ENCODE measurements around the gene C16orf74. TPM values are rescaled to one million over a fixed set of nuclear protein-coding genes. Genes with fewer than 3 reads are reported as not detected.

Gene C16orf74
- total RNA-seq, 1 donor from 2014 or later = 2.1 TPM

DNA sequence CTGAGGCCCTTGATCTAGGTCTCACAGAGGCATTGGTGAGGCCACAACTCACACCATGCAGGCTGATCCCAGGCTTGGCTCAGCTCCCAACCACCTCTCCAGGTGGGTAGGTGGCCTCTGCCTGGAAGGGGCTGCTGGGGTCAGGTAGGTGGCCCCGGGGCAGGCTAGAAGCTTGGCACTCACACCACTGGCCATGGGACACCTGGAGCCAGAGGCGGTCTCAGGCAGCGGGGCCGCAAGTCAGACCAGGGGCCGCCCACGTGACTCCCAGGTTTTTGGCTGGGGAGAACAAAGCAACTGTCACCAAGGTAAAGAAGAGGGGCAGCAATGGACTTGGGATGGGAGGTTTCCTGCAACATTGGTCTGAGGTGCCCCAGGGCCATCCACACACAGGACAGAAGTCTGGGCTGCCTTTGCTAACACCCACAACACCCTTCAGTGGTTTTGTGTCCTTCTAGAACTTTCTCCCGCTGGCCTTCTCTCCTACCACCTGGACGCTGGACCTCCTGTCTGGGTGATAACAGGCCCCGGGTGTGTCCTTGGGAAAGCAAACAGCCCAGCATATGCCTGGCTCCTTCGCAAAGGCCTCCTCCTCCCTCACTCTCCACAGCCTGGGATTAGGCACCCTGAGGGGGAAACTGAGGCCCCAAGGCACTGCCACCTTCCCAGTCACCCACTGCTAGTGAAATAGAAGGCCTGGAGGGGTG, 16.4 kb downstream of the C16orf74 start:
- Mint-ChIP-seq H3K4me3 (ENCODE audit: unreplicated experiment) (no peak overlapping the region), H3K36me3 (ENCODE audit: unreplicated experiment) (no peaks in the 10 kb centered on the region), H3K4me1 (ENCODE audit: unreplicated experiment) (peaks cover 5% of the 10 kb centered on the region), H3K27me3 (ENCODE audit: unreplicated experiment) (no peaks in the 10 kb centered on the region), H3K9me3 (ENCODE audit: unreplicated experiment) (no peaks in the 10 kb centered on the region), H3K27ac (ENCODE audit: unreplicated experiment) (no peak overlapping the region)
- no peak for DNase-seq (ENCODE audit: extremely low spot score, unreplicated experiment)
- no peak for TF ChIP-seq CTCF (IDR thresholded peaks at IDR 0.05)

DNA sequence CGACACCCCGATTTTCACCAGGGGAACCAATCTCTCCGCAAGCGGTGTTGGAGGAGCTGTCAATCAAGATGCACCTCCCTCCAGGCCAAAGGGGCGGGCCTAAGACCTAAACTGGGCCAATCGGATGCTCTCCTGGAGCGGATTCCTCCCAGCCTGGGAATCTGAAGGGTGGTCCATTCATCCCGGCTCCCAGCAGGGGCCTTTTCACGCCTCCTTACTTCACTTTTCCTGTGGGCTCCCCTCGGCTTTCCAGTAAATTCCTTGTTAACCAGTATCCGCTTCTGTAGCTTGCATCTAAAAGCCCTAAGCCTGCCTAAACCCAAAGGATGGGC, 17.1 kb downstream of the C16orf74 start:
- no peak for TF ChIP-seq CTCF (IDR thresholded peaks at IDR 0.05)
- Mint-ChIP-seq H3K4me3 (ENCODE audit: unreplicated experiment) (no peak overlapping the region), H3K27me3 (ENCODE audit: unreplicated experiment) (no peaks in the 10 kb centered on the region), H3K27ac (ENCODE audit: unreplicated experiment) (no peak overlapping the region), H3K36me3 (ENCODE audit: unreplicated experiment) (no peaks in the 10 kb centered on the region), H3K9me3 (ENCODE audit: unreplicated experiment) (no peaks in the 10 kb centered on the region), H3K4me1 (ENCODE audit: unreplicated experiment) (no peaks in the 10 kb centered on the region)
- no peak for DNase-seq (ENCODE audit: extremely low spot score, unreplicated experiment)

GRCh38 chr16:85733155-85733838, 17.6 kb downstream of the C16orf74 start:
- TF ChIP-seq CTCF (IDR thresholded peaks at IDR 0.05) = no peak
- H3K27me3 Mint-ChIP-seq (ENCODE audit: unreplicated experiment) = no peaks in the 10 kb centered on the region
- no peak overlapping the region for H3K4me3 Mint-ChIP-seq (ENCODE audit: unreplicated experiment)
- no peaks in the 10 kb centered on the region for H3K36me3 Mint-ChIP-seq (ENCODE audit: unreplicated experiment)
- no peak overlapping the region for H3K27ac Mint-ChIP-seq (ENCODE audit: unreplicated experiment)
- no peak for DNase-seq (ENCODE audit: extremely low spot score, unreplicated experiment)
- H3K9me3 Mint-ChIP-seq (ENCODE audit: unreplicated experiment) = no peaks in the 10 kb centered on the region
- H3K4me1 Mint-ChIP-seq (ENCODE audit: unreplicated experiment) = no peaks in the 10 kb centered on the region

DNA sequence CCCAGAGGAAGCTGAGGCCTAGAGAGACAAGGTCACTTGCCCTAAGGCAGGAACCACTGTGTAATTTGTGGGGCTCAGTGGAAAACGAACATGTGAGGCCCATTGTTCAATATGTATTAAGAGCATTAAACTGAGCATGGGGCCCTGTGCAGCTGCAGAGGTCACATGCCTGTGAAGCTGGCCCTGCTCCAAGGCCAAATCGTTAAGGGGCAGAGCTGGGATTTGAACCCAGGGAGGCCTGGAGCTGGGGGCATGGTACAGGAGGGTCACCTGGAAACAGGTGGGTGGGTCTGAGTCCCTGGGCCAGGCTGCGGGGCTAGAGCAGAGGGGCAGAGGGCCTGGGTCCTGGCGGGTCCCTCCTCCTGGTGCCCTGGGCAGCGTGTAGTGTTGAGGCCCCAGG, 19.7 kb downstream of the C16orf74 start:
- H3K4me3 Mint-ChIP-seq (ENCODE audit: unreplicated experiment) = no peak overlapping the region
- DNase-seq (ENCODE audit: extremely low spot score, unreplicated experiment) = no peak
- H3K27ac Mint-ChIP-seq (ENCODE audit: unreplicated experiment) = no peak overlapping the region
- peaks cover under 1% of the 10 kb centered on the region for H3K36me3 Mint-ChIP-seq (ENCODE audit: unreplicated experiment)
- H3K27me3 Mint-ChIP-seq (ENCODE audit: unreplicated experiment) = peaks cover 8% of the 10 kb centered on the region
- TF ChIP-seq CTCF (IDR thresholded peaks at IDR 0.05) = no peak
- H3K4me1 Mint-ChIP-seq (ENCODE audit: unreplicated experiment) = no peaks in the 10 kb centered on the region
- no peaks in the 10 kb centered on the region for H3K9me3 Mint-ChIP-seq (ENCODE audit: unreplicated experiment)

GRCh38 chr16:85730186-85730465, 20.8 kb downstream of the C16orf74 start:
- Mint-ChIP-seq H3K36me3 (ENCODE audit: unreplicated experiment) (peaks cover 3% of the 10 kb centered on the region), H3K27me3 (ENCODE audit: unreplicated experiment) (peaks cover 14% of the 10 kb centered on the region)
- TF ChIP-seq CTCF (IDR thresholded peaks at IDR 0.05) = no peak

More at GRCh38 chr16:85730186-85730465, 20.8 kb downstream of the C16orf74 start:
- Mint-ChIP-seq H3K4me3 (ENCODE audit: unreplicated experiment) (no peak overlapping the region), H3K27ac (ENCODE audit: unreplicated experiment) (no peak overlapping the region), H3K4me1 (ENCODE audit: unreplicated experiment) (no peaks in the 10 kb centered on the region), H3K9me3 (ENCODE audit: unreplicated experiment) (no peaks in the 10 kb centered on the region)
- DNase-seq (ENCODE audit: extremely low spot score, unreplicated experiment) = no peak

Data from osteocyte (in vitro differentiated cells).